HCT116 (cell line): ENCODE measurements around the gene MTERF4. TPM values are rescaled to one million over a fixed set of nuclear protein-coding genes. Genes with fewer than 3 reads are reported as not detected.

Experiments used
- ATAC-seq: fragments of 200-7000 bp; cut with Tn5 transposase; 2 replicates; pipeline ENCODE4 v1.9.1; 2020; ENCODE audit warnings: mild to moderate bottlenecking, moderate library complexity
- BruUV-seq: library from RNA; stranded (reverse); fragments of 400-500 nt; replicated peaks from 2 replicates; lab custom pipeline; 2021; lab: Mats Ljungman, UMichigan
- CTCF ChIA-PET: fragments of 300-600 bp; sonication (Branson Sonifier 250); formaldehyde crosslinking; loops from one replicate; lab custom pipeline; 2021; ENCODE audit warnings: antibody characterized with exemption; lab: Charles Lee
- POLR2A ChIA-PET: fragments of 300-600, 350-600 bp; sonication (Branson Sonifier 250); formaldehyde crosslinking; loops from one replicate; lab custom pipeline; 2021; ENCODE audit warnings: antibody characterized with exemption; lab: Charles Lee
- RAD21 ChIA-PET, 2 experiments: fragments of 300-600 bp; sonication (Branson Sonifier 250); formaldehyde crosslinking; loops; one replicate each; lab custom pipeline; 2023; ENCODE audit warnings: low total read pairs in 2 of 2; ENCODE audit not compliant: uncharacterized antibody in 2 of 2, unreplicated experiment in 2 of 2, low non-redundant PET in 1 of 2; lab: Charles Lee
- DNase-seq: peaks from one replicate; pipeline ENCODE4 v3.0.0-alpha.2; 2010; ENCODE audit warnings: low read depth, low spot score
- H2AFZ ChIP-seq: fragments of 200-600 bp; shearing (Covaris generic), sonication (generic); 2 replicates; pipeline ENCODE4 v1.6.1; 2017; ENCODE audit warnings: low read depth, mixed run types, mixed read lengths, antibody characterized with exemption, low read length; ENCODE audit not compliant: poor library complexity, severe bottlenecking
- H3K27ac ChIP-seq: 2 replicates; pipeline ENCODE4 v1.5.1; 2012; ENCODE audit warnings: low read depth, low read length
- H3K27me3 ChIP-seq: fragments of 200-600 bp; sonication (generic); 2 replicates; pipeline ENCODE4 v1.6.1; 2016; ENCODE audit warnings: mixed run types, low read length, mixed read lengths; ENCODE audit not compliant: insufficient read depth
- H3K36me3 ChIP-seq, 2 experiments: fragments of 200-500 bp in 1 of 2; fragments of 200-600 bp in 1 of 2; sonication (Bioruptor generic) in 1 of 2; sonication (generic) in 1 of 2; 2 replicates each; pipeline versions ENCODE4 v1.5.1 to v1.6.1; 2014 to 2016; ENCODE audit warnings: low read length in 2 of 2, inconsistent platforms in 1 of 2, mixed read lengths in 1 of 2, mixed run types in 1 of 2; ENCODE audit not compliant: insufficient read depth in 2 of 2, control insufficient read depth in 1 of 2
- H3K4me1 ChIP-seq, 2 experiments: fragments of 200-600 bp in 1 of 2; sonication (generic) in 1 of 2; 2 replicates each; pipeline versions ENCODE4 v1.5.1 to v1.6.1; 2012 to 2017; ENCODE audit warnings: low read length in 2 of 2, inconsistent platforms in 1 of 2, mild to moderate bottlenecking in 1 of 2, mixed read lengths in 1 of 2, mixed run types in 1 of 2, moderate library complexity in 1 of 2; ENCODE audit not compliant: insufficient read depth in 2 of 2, control insufficient read depth in 1 of 2
- H3K4me2 ChIP-seq: fragments of 200-600 bp; sonication (generic); 2 replicates; pipeline ENCODE4 v1.6.1; 2017; ENCODE audit warnings: mixed run types, low read length, mixed read lengths
- H3K4me3 ChIP-seq, 2 experiments: fragments of 200-600 bp in 1 of 2; sonication (generic) in 1 of 2; replicated peaks in 1 of 2; 2 replicates each; pipeline ENCODE4 v1.5.1; 2011 to 2016; ENCODE audit warnings: low read length in 2 of 2, control low read depth in 1 of 2, low read depth in 1 of 2, mild to moderate bottlenecking in 1 of 2, mixed read lengths in 1 of 2, mixed run types in 1 of 2
- H3K79me2 ChIP-seq: fragments of 200-600 bp; sonication (generic); 2 replicates; pipeline ENCODE4 v1.6.1; 2017; ENCODE audit warnings: mild to moderate bottlenecking, mixed run types, low read length, moderate library complexity, mixed read lengths; ENCODE audit not compliant: insufficient read depth
- H3K9ac ChIP-seq: fragments of 200-600 bp; sonication (generic); 2 replicates; pipeline ENCODE4 v1.6.1; 2016; ENCODE audit warnings: low read length, mixed read lengths
- H3K9me2 ChIP-seq: fragments of 200-600 bp; sonication (generic), shearing (Covaris generic); 2 replicates; pipeline ENCODE4 v1.6.1; 2017; ENCODE audit warnings: mixed run types, mild to moderate bottlenecking, moderate library complexity; ENCODE audit not compliant: insufficient read depth
- H3K9me3 ChIP-seq, 2 experiments: fragments of 200-500 bp in 1 of 2; fragments of 200-600 bp in 1 of 2; sonication (Bioruptor generic) in 1 of 2; sonication (generic) in 1 of 2; 2 replicates each; pipeline ENCODE4 v1.6.1; 2014 to 2017; ENCODE audit warnings: low read length in 2 of 2, mixed read lengths in 2 of 2, inconsistent platforms in 1 of 2, low read depth in 1 of 2, mild to moderate bottlenecking in 1 of 2, mixed run types in 1 of 2, moderate library complexity in 1 of 2; ENCODE audit not compliant: control insufficient read depth in 1 of 2, insufficient read depth in 1 of 2
- H4K20me1 ChIP-seq: fragments of 200-600 bp; sonication (generic), shearing (Covaris generic); 2 replicates; pipeline ENCODE4 v1.6.1; 2017; ENCODE audit warnings: mixed run types, mild to moderate bottlenecking, moderate library complexity; ENCODE audit not compliant: insufficient read depth
- CEBPB ChIP-seq: IDR thresholded peaks from 2 replicates; pipeline ENCODE4 v1.6.1; 2012; ENCODE audit warnings: low read depth
- EZH2 ChIP-seq: fragments of 200-600 bp; sonication (generic); IDR thresholded peaks from 2 replicates; pipeline ENCODE4 v1.6.1; 2017; ENCODE audit warnings: antibody characterized with exemption, mixed run types
- POLR2A ChIP-seq: IDR thresholded peaks from 2 replicates; pipeline ENCODE4 v1.7.0; 2011; ENCODE audit warnings: borderline replicate concordance; ENCODE audit not compliant: insufficient read depth, insufficient read length; ENCODE audit errors: extremely low read depth
- SP1 ChIP-seq: IDR thresholded peaks from 2 replicates; pipeline ENCODE4 v1.6.1; 2012; ENCODE audit warnings: low read depth
- SRF ChIP-seq: IDR thresholded peaks from 2 replicates; pipeline ENCODE4 v1.6.1; 2012; ENCODE audit warnings: low read depth
- TCF7L2 ChIP-seq: IDR thresholded peaks from 2 replicates; pipeline ENCODE4 v1.7.0; 2011; ENCODE audit warnings: borderline replicate concordance, inconsistent platforms; ENCODE audit not compliant: insufficient read depth, insufficient read length; ENCODE audit errors: extremely low read depth
- YY1 ChIP-seq: IDR thresholded peaks from 2 replicates; pipeline ENCODE4 v1.6.1; 2011; ENCODE audit warnings: low read length, low read depth, moderate library complexity, mild to moderate bottlenecking; ENCODE audit not compliant: insufficient replicate concordance; ENCODE audit errors: extremely low read depth
- ZFX ChIP-seq: fragments of 450-650 bp; IDR thresholded peaks from 2 replicates; pipeline ENCODE4 v1.6.1; 2017
- intact Hi-C: fragments of 100-400 bp; cut with micrococcal nuclease; formaldehyde crosslinking; loops from 2 replicates; pipeline ENCODE4 v1.10.0; 2022
- total RNA-seq: library from RNA; stranded (reverse); gene quantifications from one replicate; pipeline ENCODE4 v1.2.1, GENCODE V29; 2021; ENCODE audit not compliant: unreplicated experiment
- TF ChIP-seq, protein P1 (sequence below), 3 experiments: fragments of 200-600 bp in 1 of 3; sonication (generic) in 1 of 3; IDR thresholded peaks in 2 of 3; conservative IDR thresholded peaks in 1 of 3; 2 replicates each; pipeline ENCODE4 v1.5.1; 2012 to 2017; ENCODE audit warnings: low read depth in 2 of 3, low read length in 2 of 3, antibody characterized with exemption in 1 of 3, borderline replicate concordance in 1 of 3, control low read depth in 1 of 3, mild to moderate bottlenecking in 1 of 3, mixed read lengths in 1 of 3, mixed run types in 1 of 3, moderate library complexity in 1 of 3; ENCODE audit not compliant: insufficient read depth in 1 of 3
- TF ChIP-seq, protein P2 (sequence below): IDR thresholded peaks from 2 replicates; pipeline ENCODE4 v1.6.1; 2012
- TF ChIP-seq, protein P3 (sequence below): IDR thresholded peaks from 2 replicates; pipeline ENCODE4 v1.6.1; 2011; ENCODE audit warnings: mild to moderate bottlenecking, low read length, moderate library complexity; ENCODE audit not compliant: insufficient replicate concordance; ENCODE audit errors: extremely low read depth

MTERF4 gene
- total RNA-seq, 1 experiment from 2014 or later: 25.5 TPM

DNA sequence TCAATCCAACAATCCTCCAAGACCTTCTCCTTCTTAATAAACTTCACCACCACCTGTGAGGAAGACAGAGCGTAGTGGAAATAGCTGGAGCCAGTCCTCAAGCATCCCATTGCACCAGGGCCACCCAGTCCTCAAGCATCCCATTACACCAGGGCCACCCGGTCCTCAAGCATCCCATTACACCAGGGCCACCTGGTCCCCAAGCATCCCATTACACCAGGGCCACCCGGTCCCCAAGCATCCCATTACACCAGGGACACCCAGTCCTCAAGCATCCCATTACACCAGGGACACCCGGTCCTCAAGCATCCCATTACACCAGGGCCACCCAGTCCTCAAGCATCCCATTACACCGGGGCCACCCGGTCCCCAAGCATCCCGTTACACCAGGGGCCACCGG lies 13.3 kb upstream of the MTERF4 start:
- no peak for ATAC-seq
- ChIA-PET CTCF (no interaction called here), RAD21 (no interaction called here), POLR2A (no interaction called here)
- BruUV-seq: no TSS peak
- H3K4me3 ChIP-seq: no peak overlapping the region
- no peak overlapping the region for H2AFZ ChIP-seq
- no peak overlapping the region for H3K4me2 ChIP-seq
- H3K36me3 ChIP-seq: no peaks in the 10 kb centered on the region
- H3K9me3 ChIP-seq: no peaks in the 10 kb centered on the region
- no peaks in the 10 kb centered on the region for H4K20me1 ChIP-seq
- no peaks in the 10 kb centered on the region for H3K79me2 ChIP-seq
- intact Hi-C loops: no loop called here
- no peaks in the 10 kb centered on the region for H3K9me2 ChIP-seq
- H3K4me1 ChIP-seq: no peaks in the 10 kb centered on the region
- DNase-seq: no peak
- H3K27me3 ChIP-seq: no peaks in the 10 kb centered on the region
- no peak overlapping the region for H3K9ac ChIP-seq
- TF ChIP-seq, protein P1, sequence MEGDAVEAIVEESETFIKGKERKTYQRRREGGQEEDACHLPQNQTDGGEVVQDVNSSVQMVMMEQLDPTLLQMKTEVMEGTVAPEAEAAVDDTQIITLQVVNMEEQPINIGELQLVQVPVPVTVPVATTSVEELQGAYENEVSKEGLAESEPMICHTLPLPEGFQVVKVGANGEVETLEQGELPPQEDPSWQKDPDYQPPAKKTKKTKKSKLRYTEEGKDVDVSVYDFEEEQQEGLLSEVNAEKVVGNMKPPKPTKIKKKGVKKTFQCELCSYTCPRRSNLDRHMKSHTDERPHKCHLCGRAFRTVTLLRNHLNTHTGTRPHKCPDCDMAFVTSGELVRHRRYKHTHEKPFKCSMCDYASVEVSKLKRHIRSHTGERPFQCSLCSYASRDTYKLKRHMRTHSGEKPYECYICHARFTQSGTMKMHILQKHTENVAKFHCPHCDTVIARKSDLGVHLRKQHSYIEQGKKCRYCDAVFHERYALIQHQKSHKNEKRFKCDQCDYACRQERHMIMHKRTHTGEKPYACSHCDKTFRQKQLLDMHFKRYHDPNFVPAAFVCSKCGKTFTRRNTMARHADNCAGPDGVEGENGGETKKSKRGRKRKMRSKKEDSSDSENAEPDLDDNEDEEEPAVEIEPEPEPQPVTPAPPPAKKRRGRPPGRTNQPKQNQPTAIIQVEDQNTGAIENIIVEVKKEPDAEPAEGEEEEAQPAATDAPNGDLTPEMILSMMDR (IDR thresholded peaks at IDR 0.05 in 2 of 3, conservative IDR thresholded peaks at IDR 0.05 in 1 of 3; ENCODE audit: borderline replicate concordance in 1 of 3, insufficient read depth in 1 of 3, low read depth in 2 of 3, low read length in 2 of 3): no peak
- TF ChIP-seq, protein P2, sequence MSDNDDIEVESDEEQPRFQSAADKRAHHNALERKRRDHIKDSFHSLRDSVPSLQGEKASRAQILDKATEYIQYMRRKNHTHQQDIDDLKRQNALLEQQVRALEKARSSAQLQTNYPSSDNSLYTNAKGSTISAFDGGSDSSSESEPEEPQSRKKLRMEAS: no peak
- TF ChIP-seq POLR2A (no peak), YY1 (no peak), SRF (no peak), ZFX (no peak), SP1 (no peak), TCF7L2 (no peak), EZH2 (no peak), CEBPB (no peak)
- TF ChIP-seq, protein P3, sequence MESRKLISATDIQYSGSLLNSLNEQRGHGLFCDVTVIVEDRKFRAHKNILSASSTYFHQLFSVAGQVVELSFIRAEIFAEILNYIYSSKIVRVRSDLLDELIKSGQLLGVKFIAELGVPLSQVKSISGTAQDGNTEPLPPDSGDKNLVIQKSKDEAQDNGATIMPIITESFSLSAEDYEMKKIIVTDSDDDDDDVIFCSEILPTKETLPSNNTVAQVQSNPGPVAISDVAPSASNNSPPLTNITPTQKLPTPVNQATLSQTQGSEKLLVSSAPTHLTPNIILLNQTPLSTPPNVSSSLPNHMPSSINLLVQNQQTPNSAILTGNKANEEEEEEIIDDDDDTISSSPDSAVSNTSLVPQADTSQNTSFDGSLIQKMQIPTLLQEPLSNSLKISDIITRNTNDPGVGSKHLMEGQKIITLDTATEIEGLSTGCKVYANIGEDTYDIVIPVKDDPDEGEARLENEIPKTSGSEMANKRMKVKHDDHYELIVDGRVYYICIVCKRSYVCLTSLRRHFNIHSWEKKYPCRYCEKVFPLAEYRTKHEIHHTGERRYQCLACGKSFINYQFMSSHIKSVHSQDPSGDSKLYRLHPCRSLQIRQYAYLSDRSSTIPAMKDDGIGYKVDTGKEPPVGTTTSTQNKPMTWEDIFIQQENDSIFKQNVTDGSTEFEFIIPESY: no peak
- no peak overlapping the region for H3K27ac ChIP-seq
